ENCODE data around the gene DPP6. TPM values are rescaled to one million over a fixed set of nuclear protein-coding genes. Genes with fewer than 3 reads are reported as not detected.
"Not testable (repeated sequence)": the region's sequence is repeated elsewhere in the genome, so short reads cannot be mapped to it uniquely, and the experiment has no call there.

The DPP6 gene
- total and polyA plus RNA-seq, 2 of the 8 experiments (the other 6 are each of a cell fraction or from before 2014, with no cell fraction given), result 4.7 to 6.8 TPM

DNA sequence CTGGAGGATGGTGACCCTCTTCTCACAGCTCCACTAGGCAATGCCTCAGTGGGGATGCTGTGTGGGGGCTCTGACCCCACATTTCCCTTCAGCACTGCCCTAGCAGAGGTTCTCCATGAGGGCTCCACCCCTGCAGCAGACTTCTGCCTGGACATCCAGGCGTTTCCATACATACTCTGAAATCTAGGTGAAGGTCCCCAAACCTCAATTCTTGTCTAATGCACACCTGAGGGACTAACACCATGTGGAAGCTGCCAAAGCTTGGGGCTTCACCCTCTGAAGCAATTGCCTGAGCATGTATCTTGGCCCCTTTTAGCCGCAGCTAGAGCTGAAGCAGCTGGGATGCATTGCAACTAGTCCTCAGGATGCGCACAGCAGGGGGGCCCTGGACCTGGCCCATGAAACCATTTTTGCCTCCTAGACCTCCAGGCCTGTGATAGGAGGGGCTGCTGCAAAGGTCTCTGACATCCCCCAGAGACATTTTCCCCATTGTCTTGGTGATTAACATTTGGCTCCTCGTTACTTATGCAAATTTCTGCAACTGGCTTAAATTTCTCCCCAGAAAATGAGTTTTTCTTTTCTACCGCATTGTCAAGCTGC lies 882.3 kb downstream of the DPP6 start:
- H3K18ac ChIP-seq (ENCODE audit: extremely low read depth, low read length); H3K9ac ChIP-seq (replicated peaks in 1 of 4; ENCODE audit: extremely low read depth in 1 of 4, low read depth in 3 of 4, low read length in 3 of 4); H3K14ac ChIP-seq (ENCODE audit: insufficient read length); H4K5ac ChIP-seq (ENCODE audit: insufficient read length, low read depth, low read length); H3K23me2 ChIP-seq (ENCODE audit: low read depth, low read length); CTCF ChIA-PET (ENCODE audit: partially characterized antibody); H2BK20ac ChIP-seq (ENCODE audit: low read length); H3K56ac ChIP-seq (replicated peaks; ENCODE audit: insufficient read length, low read depth, low read length); FAIRE-seq; H2BK5ac ChIP-seq (ENCODE audit: low read depth, low read length); H4K8ac ChIP-seq (ENCODE audit: extremely low read depth, insufficient read depth, low read length); H2BK15ac ChIP-seq (ENCODE audit: low read length); H3K79me1 ChIP-seq (ENCODE audit: low read depth, low read length); H3K79me2 ChIP-seq (ENCODE audit: control insufficient read depth in 1 of 2, insufficient read depth in 2 of 2, low read length in 2 of 2); H3K4me2 ChIP-seq (ENCODE audit: insufficient read depth in 1 of 2, low read depth in 2 of 2, low read length in 2 of 2); H3K23ac ChIP-seq (ENCODE audit: insufficient read length); POLR2A ChIA-PET (ENCODE audit: partially characterized antibody); H2AK5ac ChIP-seq (ENCODE audit: low read depth, low read length); H3K4me1 ChIP-seq (replicated peaks in 1 of 4; ENCODE audit: control insufficient read depth in 3 of 4, insufficient read depth in 4 of 4, low read length in 3 of 4); H3K4ac ChIP-seq (replicated peaks; ENCODE audit: insufficient read length, low read depth, low read length); H3K4me3 ChIP-seq (ENCODE audit: extremely low read depth in 1 of 4, insufficient read depth in 2 of 4, low read depth in 3 of 4, low read length in 4 of 4); H4K20me1 ChIP-seq (replicated peaks in 1 of 2; ENCODE audit: control insufficient read depth in 1 of 2, insufficient read depth in 2 of 2, low read length in 2 of 2); H4K91ac ChIP-seq (replicated peaks; ENCODE audit: insufficient read length, low read length); H2AFZ ChIP-seq (ENCODE audit: low read length); H3K27ac ChIP-seq (ENCODE audit: low read depth, low read length); H2BK120ac ChIP-seq (replicated peaks; ENCODE audit: low read depth, low read length); H2BK12ac ChIP-seq (ENCODE audit: low read depth, low read length); H3K27me3 ChIP-seq (replicated peaks in 1 of 4; ENCODE audit: control insufficient read depth in 3 of 4, extremely low read depth in 1 of 4, insufficient read depth in 3 of 4, low read length in 3 of 4): not testable (repeated sequence)
- peaks cover 0 to 12% (median 0%) of the 10 kb centered on the region in 4 experiments; a peak in 2 of 8 replicates for H3K36me3 ChIP-seq (ENCODE audit: control insufficient read depth in 2 of 4, insufficient read depth in 4 of 4, low read length in 3 of 4)
- H3K9me3 ChIP-seq (ENCODE audit: insufficient read depth in 2 of 2, low read depth in 1 of 2, low read length in 1 of 2), result peaks cover 28 to 35% of the 10 kb centered on the region in 2 experiments
- 93% methylated on average over 5 of the region's 5 CpGs; no CpG with 5 or more reads in 1 of the 2 experiments for WGBS, 2 experiments (ENCODE audit: extremely low coverage in 1 of 2, insufficient coverage in 1 of 2, insufficient read length in 1 of 2, insufficient replicate concordance in 2 of 2, low coverage in 1 of 2, low lambda C conversion rate in 2 of 2, missing lambda C conversion rate in 1 of 2)
- peak in 1 of 2 experiments; percentile 47 for DNase-seq (ENCODE audit: low read depth in 1 of 2, low spot score in 2 of 2)
